GM18517 (cell line): ENCODE results near the gene EXD3.

ENCODE experiments used
- ATAC-seq: cut with Tn5 transposase; IDR thresholded peaks from one replicate; pipeline ENCODE4 v1.9.1; 2021; ENCODE audit warnings: mild to moderate bottlenecking, moderate library complexity; ENCODE audit not compliant: unreplicated experiment

The EXD3 gene

DNA sequence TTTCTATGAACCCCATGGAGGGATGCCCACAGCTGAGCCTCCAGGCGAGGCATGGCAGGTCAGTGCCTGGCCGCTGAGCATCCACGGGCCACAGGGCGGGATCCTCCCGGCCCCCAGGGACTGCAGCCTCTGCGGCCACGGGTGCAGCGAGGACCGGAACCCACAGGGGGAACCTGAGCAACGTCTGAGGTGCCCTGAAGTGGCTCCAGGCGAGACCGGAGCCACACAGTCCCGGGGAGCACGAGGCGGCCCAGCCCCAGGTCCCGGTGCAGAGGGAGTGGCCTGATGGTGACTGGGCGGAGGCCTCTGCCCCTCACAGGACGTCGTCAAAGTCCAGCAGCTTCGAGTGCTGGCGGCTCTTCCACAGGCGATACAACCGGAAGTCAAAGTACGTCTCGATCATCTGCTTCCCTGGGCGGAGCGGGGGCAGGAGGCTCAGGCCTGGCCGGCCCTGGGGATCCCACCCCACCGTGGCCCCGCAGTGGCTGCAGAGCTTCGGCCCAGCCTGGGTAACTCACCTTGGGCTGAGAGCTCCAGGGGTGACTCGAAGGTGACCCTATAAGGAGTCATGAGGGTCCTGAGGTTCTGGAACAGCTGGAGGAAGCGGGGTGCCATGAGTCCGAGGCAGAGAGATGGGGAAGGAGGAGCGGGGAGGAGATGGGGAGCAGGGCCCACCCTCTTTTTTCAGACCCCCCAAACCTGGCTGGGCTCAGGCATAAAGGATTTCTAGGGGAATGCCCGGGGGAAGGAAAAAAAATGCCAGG is 26.3 kb upstream of the EXD3 start:
- no peak for ATAC-seq

DNA sequence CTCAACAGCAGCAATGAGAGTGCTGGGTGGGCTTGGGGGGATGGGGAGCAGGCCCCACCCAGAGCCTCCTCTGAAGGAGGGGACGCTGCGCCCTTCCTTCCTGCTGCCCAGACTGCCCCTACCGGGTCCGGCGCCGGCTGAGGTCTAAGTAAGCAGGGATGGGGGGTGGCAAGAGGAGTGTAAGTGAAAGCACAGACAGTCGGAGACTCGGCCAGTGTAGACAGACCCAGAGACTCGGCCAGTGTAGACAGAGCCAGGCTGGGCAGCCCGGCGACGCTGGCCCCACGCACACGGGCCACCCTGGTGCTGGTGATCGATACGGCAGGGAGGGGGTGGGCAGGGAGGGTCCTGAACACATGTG is 25.6 kb upstream of the EXD3 start:
- ATAC-seq: no peak

DNA sequence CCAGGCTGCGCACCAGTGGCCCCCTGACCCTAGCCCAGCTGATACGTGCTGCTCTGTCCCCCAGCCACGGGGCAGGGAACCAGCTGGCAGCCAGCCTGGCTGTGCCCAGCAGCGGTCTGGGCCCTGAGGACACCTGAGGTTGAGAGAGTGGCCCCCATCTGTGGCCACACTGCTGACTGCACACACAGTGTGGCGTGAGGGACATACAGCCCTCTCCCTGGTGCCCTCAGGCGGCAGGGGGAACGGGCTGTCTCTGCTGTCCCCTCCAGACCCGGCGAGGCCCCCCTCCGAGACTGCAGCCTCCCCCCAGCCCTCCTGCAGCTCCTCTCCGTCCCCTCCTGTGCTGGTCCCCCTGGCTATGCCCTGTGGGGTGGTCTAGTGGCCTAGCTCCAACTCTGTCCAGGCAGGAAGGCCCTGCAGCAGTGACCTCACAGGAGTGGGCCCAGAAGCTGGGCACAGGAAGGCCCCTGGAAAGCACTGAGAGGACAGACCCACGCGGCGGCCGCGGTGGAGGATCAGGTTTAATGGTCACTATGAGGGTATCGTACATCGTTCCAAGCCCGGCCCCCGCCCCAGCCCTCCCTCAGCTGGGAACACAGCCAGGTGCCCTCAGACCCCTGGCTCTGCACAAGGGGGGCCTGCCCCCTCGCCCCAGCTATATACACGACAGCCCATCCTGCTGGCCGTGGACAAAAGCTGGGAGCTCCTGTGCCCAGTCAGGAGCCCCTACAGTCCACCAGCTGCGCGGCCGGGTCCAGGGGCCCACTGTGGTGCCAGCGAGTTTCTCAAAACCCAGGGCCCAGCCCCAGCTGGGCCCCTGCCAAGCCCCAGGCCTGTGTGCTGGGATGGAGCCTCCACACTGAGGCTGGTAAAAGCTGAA is 25.0 kb upstream of the EXD3 start:
- no peak for ATAC-seq

DNA sequence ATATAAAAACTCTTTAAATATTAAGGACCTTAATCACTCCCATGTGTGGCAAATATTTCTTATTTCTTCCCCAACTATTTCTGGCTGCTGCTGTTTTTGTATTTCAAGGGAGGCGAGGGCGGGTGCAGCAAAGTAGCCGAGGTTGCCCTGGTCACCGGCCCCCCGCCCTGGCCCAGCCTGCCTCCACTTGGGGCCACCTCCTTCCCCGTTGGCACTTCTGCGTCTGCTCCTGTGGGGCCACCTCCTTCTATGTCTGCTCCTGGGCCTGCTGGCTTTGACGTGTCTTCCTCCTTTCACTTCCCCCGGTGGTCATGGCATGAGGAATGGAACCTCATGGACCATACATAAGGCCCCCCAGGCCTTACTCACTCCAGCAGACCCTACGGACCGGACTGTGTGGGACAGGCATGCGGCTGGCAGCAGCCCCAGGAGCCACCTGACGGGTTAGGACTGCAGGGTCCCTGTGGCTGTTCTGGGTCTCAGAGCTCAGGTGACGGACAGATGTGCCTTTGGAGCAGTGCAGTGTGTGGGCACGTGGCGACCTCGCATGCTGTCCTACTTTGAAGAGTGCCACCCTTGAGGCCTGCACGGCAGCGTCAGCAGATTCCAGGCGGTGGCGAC is 24.0 kb upstream of the EXD3 start:
- no peak for ATAC-seq

DNA sequence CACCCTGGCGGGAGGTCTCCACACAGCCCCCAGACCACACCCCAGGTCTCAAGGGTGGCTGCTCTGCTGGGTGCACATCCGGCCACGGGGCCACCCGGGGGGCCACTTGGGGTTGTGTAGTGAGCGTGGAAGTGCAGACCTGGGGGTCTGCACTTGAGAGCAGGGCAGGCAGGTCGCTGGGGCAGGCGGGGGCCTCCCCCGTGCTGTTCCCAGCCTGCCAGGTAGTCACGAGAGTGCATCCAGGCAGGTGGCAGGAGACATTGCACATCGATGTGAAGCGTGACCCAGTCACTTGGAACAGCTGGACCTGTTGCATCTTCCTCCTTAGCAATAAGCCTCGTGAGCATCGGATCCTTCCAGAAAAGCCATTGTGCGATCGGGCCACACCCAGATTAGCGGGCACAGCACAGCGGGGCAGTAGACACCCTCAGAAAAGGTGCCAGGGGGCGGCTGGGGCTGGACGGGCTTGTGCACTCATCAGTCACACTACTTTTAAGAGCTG is 23.0 kb upstream of the EXD3 start:
- ATAC-seq: no peak

DNA sequence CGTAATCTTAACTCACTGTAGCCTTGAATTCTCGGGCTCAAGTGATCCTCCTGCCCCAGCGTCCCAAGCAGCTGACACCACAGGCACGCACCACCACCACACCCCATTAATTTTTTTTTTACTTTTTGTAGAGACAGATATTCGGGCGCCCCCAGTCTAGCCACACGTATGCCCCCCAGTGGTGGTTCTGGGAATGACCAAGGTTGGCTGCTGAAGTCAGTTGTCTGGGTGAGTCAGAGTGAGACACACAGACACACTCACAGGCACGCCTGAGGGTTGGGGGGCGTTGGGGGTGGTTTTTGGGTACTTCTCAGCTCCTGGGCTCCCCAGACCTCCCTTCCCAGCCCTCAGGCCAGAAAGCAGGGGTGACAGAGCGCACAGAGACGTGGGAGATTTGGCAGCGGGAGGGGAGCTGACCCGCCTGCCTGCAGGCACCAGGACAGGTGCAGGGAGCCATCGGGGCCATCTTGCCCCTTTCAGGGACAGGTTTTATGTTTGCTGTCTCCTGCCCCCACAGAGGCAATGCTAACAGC is 22.4 kb upstream of the EXD3 start:
- ATAC-seq: peak; percentile 61

DNA sequence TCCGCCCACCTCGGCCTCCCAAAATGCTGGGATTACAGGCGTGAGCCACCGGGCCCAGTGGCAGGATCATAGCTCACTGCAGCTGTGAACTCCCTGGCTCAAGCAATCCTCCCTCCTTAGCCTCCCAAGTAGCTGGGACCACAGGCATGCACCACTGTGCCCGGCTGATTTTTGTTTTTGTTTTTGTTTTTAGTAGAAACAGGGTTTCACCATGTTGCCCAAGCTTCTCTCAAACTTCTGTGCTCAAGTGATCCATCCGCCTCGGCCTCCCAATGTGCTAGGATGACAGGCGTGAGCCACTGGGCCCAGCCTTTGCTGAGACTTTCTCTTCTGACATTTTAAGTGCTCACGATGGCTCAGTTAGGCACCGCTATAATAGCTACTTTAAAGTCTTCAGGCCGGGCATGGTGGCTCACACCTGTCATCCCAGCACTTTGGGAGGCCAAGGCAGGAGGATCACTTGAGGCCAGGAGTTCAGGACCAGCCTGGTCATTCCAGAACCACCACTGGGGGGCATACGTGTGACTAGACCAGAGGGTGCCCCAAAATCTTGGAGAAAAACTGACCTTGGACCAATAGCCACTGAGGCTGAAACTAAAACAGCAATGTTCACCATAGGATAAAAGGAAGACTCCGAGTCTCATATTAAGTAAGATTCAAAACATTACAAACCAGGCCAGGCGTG is 21.3 kb upstream of the EXD3 start:
- no peak for ATAC-seq

DNA sequence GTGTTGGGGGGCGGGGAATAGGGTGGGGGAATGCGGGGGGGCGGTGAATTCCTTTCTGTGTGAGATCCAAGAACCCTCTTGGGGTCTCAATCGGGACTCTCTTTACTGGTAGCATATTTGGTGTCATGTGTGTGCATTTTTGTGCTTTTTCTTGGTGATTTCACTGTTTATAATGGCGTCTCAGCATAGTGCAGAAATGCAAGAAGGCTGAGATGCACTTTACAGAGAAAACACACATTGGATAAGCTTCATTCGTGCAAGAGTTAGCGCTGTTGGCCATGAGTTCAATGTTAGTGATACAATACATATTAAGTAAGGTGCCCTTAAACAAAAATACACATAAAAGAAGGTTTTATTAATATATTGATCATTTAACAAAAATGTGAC is 19.0 kb upstream of the EXD3 start:
- no peak for ATAC-seq

DNA sequence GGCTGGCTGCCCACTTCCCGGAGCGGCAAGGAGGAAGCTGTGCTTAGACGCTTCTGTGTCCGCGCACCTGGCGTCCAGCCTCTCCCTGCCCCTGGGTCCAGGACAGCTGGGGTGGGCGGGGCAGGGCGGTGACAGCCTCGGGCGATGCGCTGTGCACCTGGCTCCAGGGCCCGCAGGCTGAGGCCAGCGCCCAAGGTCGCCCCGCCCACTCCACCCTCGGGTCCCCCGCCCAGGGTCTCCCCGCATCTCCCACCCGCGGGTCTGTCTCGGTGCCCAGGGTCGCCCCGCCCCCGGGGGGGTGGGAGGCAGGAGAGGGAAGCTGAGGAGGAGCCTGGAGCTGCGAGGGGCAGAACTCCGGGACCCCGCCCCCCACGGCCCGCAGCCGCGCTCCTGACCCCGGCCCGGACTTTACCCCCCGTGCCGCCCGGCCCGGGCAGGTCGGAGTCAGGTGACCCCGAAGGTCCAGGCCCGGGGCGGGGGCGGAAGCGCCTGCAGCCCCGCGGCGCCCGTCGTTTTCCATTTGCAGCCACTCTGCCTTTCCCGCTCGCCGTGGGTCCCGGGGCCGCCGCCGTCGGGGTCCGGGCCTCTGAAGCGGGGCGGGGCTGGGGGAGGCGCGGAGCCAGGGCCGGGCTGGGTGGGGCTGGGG is 18.4 kb upstream of the EXD3 start, which contains the start of gene ENTPD8:
ENTPD8 (minus strand) TSS at position 69 of the 646 bp plus-strand sequence. CDS start 3,072 bp downstream, outside the sequence.
- ATAC-seq: no peak

DNA sequence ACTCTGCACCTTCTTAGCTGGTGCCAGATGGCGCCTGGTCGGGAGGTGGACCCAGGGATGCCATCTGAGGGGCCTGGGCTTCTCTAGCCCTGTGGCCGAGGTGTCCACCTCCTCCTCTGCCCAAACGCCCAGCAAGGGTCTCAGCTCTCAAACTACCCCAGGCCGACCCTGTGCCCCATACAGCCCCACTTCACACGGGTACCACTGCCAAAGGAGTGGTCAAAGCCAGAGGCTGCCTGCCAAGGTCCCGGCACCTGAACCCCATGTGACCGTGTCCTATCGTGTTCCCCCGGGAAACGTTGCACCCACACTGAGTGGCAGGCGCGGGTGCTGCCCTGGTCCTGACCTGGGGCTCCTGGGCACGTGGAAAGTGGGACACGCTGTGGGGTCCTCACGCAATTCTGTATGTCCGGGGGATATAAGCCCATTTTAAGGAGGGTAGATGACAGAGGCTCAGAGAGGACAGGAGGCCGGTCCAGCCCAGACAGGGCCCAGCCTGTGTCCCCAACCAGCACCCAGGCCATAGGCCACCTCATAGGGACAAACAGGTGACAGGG is 16.3 kb upstream of the EXD3 start:
- no peak for ATAC-seq

DNA sequence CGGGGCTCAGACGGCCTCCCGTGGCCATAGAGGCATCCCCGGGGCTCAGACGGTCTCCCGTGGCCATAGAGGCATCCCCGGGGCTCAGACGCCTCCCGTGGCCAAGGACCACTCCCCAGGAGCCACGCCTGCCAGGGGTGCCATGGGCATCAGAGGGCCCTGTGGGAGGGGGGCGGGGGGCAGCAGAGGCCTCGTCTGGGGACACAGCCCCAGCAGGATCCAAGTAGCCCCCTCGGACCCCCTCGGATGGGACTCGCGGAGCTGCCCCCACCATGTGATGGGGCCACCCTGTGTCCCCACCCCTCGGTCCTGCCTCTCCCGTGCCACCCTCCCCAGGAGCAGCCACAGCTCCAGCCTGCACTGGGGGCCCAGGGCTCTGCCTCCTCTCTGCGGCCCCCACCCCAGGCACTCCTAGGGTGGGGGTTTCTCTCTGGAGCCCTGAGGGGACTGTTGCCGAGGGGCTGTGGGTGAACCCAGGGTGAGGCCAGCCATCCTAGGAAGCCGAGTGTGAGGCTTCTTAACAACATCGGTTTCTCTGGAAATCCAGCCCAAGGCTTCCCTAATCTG is 15.7 kb upstream of the EXD3 start:
- no peak for ATAC-seq

DNA sequence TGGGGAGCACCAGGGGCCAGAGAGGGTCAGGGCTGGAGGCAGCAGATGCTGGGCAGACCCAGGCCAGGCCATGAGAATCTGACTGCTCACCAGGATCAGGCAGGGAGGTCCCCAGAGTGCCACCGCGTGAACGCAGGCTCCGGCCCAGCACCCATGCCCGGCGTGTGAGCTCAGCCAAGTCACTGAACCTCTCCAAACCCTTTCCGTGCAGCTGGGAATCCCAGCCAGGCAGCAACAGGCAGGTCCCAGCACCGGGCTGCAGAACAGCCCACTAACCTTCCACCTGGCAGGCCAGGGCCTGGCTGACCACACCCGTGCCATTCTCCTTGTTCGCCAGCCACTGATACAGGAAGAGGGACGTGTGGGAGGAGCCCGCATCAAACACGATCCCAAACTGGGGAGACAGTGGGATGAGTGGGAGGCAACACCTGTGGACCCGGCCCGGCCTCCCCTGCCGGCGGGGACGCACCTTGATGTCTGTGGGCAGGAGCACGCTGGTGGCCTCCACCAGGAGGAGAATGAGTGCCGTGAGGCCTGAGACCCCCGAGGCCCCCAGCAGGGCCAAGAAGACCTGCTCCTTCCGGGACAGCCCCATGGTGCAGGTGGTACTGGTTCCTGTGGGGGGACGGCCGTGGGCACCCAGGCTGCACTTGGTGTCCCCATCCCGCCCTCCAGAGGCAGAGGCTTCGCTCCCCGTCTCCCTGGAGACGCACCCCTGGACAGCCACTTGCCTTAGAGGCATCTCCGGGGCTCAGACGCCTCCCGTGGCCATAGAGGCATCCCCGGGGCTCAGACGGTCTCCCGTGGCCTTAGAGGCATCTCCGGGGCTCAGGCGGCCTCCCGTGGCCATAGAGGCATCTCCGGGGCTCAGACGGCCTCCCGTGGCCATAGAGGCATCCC is 15.0 kb upstream of the EXD3 start:
- no peak for ATAC-seq

DNA sequence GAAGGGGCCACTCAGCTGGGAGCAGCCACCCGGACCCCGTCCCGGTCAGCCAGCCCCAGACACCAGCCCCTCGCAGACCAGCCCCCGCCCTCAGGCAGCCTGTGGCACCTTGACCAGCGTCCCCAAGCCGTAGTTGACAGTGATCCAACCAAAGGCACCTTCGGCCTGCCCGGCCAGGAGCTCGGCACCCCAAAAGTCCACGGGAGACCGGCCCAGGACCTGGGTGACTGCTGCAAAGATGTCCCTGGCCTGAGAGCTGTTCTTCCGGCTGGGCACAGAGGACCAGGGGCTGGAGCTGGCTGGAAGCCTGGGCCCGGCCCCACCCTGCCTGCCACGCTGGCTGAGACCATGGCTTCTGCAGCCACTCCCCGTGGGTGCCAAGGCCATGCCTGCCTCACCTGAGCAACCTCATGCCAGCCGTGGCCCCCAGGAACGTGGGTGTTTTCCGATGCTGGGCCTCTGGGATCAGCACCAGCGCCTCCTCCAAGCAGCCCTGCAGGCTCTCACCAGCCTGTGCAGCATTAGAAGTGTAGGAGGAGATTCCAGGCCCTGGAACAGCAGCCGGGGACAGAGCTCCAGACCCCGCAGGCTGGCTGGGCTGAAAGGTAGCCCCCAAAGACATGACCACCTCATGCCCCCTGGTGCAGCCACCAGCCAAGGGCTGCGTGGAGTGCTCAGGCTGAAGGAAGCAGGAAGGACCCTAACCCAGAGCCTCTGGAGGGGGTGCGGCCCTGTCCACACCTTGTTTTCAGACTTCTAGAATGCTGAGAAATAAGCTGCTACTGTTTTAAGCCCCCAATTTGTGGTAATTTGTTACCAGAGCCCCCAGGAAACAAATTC is 14.0 kb upstream of the EXD3 start:
- no peak for ATAC-seq

DNA sequence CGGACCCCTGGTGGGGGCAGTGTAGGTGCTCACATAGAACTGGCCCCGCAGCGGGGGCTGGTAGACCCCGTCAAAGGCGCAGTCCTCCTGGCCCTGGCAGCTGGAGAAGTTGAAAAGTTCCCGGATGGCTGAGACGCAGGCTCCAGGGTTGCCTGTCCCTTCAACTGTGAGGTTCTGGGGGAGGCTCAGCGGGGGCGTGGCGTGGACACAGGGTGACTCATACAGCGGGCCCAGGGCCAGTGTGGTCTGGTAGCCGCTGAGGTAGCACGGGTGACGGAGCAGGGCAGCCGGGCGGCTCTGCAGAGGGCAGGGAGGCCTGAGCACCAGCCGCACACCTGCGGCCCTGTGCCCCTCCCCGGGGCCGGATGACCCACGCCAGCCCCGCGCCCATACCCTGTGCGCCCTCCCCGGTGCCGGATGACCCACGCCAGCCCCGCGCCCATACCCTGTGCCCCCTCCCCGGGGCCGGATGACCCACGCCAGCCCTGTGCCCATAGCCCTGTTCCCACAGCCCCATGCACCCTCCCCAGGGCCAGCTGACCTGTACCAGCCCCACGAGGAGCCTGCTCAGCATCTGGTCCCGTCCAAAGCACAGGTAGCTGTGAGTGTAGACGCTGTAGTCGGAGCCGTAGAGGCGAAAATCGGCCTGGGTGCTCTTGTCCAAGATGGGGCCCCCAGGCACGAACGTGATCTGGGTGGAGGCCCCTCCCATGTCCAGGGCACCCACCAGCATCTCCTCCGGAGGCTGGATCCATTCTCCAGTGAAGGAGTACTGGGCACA is 13.2 kb upstream of the EXD3 start:
- no peak for ATAC-seq

DNA sequence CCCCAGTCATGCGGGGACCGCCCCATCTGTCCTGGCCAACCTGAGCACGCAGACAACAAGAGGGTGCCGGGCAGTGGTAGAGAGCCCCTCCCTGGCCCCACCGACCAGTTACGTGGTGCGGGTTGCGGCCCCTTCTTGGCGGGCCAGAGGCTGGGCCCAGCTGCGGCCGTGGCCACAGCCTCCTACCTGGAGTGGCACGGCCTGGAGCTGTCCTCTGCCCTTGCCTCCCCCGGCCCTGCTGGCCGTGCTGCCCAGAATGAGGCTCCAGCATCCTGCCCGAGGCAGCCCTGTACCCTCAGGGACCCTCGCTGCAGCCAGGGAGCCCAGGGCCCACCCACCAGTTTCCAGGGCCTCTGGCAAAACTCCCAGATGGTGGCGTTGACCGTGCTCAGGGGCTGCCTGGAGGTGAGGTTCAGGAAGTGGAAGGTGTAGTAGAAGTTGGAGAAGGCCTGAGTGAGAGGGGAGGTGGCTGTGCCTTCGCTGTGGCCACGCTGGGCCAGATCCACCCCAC is 12.5 kb upstream of the EXD3 start:
- ATAC-seq: no peak

DNA sequence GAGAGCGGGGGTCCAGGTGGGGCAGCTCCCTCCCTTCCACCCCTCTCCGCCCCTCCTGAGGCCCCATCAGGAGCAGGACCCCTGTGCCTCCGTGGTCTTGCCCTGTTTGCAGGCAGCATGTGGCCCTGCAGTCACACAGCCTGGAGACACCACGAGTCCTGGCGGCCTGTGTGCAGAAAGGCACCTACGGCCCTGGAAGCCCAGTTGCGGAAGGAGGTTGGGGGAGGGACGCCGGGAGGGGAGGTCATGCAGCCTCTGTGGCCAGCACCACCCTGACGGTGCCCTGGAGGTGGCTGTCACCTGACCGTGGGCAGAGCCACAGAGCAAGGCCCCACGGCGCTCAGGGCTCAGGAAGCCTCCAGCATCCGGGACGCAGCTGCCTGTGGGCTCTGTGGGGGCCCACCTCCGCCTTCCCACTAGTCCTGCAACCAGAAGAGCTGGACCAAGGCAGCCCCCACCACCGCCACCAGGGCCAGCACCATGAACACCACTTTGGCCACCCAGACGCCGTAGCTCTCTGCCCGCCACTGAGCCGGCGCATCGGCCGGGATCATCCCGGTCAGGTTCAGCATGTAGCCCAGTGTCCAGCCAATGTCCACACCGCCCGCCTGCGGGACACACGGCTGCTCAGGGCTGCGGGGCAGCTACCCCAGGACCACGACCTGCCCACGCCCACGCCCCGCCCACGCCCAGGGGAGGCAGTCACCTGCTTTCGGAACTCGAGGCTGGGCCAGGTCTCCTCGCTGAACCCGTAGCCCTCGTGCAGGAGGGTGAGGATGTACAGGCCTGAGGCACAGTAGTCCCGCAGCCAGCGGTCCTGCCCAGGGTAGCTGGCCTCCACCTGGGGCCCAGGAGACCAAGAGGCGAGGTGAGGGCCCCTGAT is 11.8 kb upstream of the EXD3 start:
- ATAC-seq: no peak
